Heart left ventricle (tissue), 16 donors: ENCODE data around the gene FAM9A. TPM values are rescaled to one million over a fixed set of nuclear protein-coding genes. Genes with fewer than 3 reads are reported as not detected.
"Not testable (repeated sequence)": the region's sequence is repeated elsewhere in the genome, so short reads cannot be mapped to it uniquely, and the experiment has no call there.

ENCODE experiments used
- ATAC-seq, 4 donors: fragments of 200-7000 bp; cut with Tn5 transposase; one replicate each; pipeline ENCODE4 v1.9.1; 2020 to 2022; ENCODE audit warnings: moderate library complexity in 4 of 4, mild to moderate bottlenecking in 3 of 4, moderate number of reproducible peaks in 1 of 4
- DNase-seq, 5 donors: peaks; one replicate each; pipeline ENCODE4 v3.0.0-alpha.2; 2020
- H3K27ac ChIP-seq, 12 donors: fragments of 200-600 bp; sonication (generic) in 4 of 12; one replicate each; pipeline versions ENCODE4 v1.5.0 to v1.8.0; 2016 to 2022; ENCODE audit warnings: mild to moderate bottlenecking in 2 of 12
- H3K27me3 ChIP-seq, 9 donors: fragments of 200-600 bp; sonication (generic) in 2 of 9; one replicate each; pipeline versions ENCODE4 v1.5.1 to v1.8.0; 2016 to 2022; ENCODE audit warnings: mild to moderate bottlenecking in 3 of 9
- H3K36me3 ChIP-seq, 9 donors: fragments of 200-600 bp; sonication (generic) in 2 of 9; one replicate each; pipeline versions ENCODE4 v1.5.0 to v1.8.0; 2018 to 2022; ENCODE audit warnings: mild to moderate bottlenecking in 2 of 9
- H3K4me1 ChIP-seq, 12 donors: fragments of 200-600 bp; sonication (generic) in 4 of 12; one replicate each; pipeline versions ENCODE4 v1.5.0 to v1.8.0; 2016 to 2022; ENCODE audit warnings: mild to moderate bottlenecking in 3 of 12
- H3K4me3 ChIP-seq, 12 donors: fragments of 200-600 bp; sonication (generic) in 4 of 12; one replicate each; pipeline versions ENCODE4 v1.5.0 to v1.8.0; 2017 to 2022; ENCODE audit warnings: mild to moderate bottlenecking in 9 of 12, moderate library complexity in 4 of 12
- H3K9me3 ChIP-seq, 12 donors: fragments of 200-600 bp; sonication (generic) in 4 of 12; one replicate each; pipeline versions ENCODE4 v1.5.0 to v1.8.0; 2016 to 2022; ENCODE audit warnings: mild to moderate bottlenecking in 1 of 12
- POLR2A ChIP-seq, 2 donors: fragments of 450-650 bp; IDR thresholded peaks; one replicate each; pipeline ENCODE4 v1.6.1; 2017; ENCODE audit warnings: antibody characterized with exemption in 2 of 2, mild to moderate bottlenecking in 2 of 2, moderate library complexity in 2 of 2
- WGBS, 4 donors: extraction: QIAGEN DNeasy Blood & Tissue Kit in 2 of 4; methylation state at CpG; one replicate each; pipeline versions ENCODE4 v1.1.5 to v1.1.7; 2013 to 2018; 5-methylcytosine and 5-hydroxymethylcytosine counted together
- intact Hi-C, 10 donors: fragments of 100-400 bp; cut with DNase I; formaldehyde crosslinking; loops; one replicate each; pipeline versions ENCODE4 v1.11.1 to v1.14.2; 2022
- polyA plus RNA-seq, 2 donors: library from polyadenylated mRNA; stranded (reverse); fragments of 200-250 nt; gene quantifications; one replicate each; pipeline ENCODE4 v1.2.3, GENCODE V29; 2013
- total RNA-seq, 9 donors: library from RNA; depleted of rRNA in 2 of 9; stranded (reverse); fragments of >200 nt in 2 of 9; fragmentation: NEBNext Ultra II Directional in 3 of 9; extraction: Animal tissue kit (Norgen Biotek cat#: 25700) in 3 of 9; gene quantifications; one replicate each; pipeline versions ENCODE4 v1.1.0 to v1.2.4, GENCODE V29; 2016 to 2023
- TF ChIP-seq, protein P1 (sequence below), 12 donors: fragments of 200-600 bp; sonication (generic) in 4 of 12; IDR thresholded peaks; one replicate each; pipeline versions ENCODE4 v1.5.0 to v1.8.0; 2018 to 2022; ENCODE audit warnings: antibody characterized with exemption in 12 of 12, mild to moderate bottlenecking in 5 of 12
- donor health status: ischemic (EF 13 %, LVEDD 7.1; RV severe dilation, severe dysfunction).
- donor health status: healthy with polysubstance abuse.
- donor health status: DM: no; HTN: yes; CAD: no.
- donor health status: DM: no; HTN: no; CAD: no.
- donor health status: ischemic (EF 25% LVEDD 6.9; RV normal size, moderate dysfunction).
- donor health status: ischemic (EF 25% LVEDD 5.7; RV mildly dilated, moderate dysfunction).
- donor health status: healthy.
- donor health status: DM: yes; HTN: yes; CAD: no.
- donor health status: ischemic (EF 35%, LVEDD 5.7; RV mildly dilated, moderate dysfunction).
- donor health status: nonischemic (EF 11% LVEDD 7.7; RV severe dilation, severe dysfunction).
- donor health status: DM: yes; HTN: yes; CAD: no.
- donor health status: PGD.
- donor health status: ischemic (EF 29% LVEDD 5.4; RV normal size, mild dysfunction).
- donor health status: nonischemic (EF 23%, LVEDD 6.1; RV moderate dilation, normal function).

The FAM9A gene
- total and polyA plus RNA-seq, 11 donors: not detected

DNA sequence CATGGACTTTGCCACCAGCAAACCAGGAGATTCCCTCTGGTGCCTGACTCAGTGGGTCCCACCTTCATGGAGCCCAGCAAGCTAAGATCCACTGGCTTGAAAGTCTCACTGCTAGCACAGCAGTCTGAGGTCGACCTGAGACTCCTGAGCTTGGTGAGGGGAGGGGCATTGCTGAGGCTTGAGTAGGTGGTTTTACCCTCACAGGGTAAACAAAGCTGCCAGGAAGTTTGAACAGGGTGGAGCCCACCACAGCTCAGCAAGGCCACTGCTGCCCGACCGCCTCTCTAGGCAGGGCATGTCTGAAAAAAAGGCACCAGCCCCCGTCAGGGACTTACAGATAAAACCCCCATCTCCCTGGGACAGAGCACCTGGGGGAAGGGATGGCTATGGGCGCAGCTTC, 28.1 kb downstream of the FAM9A start:
- intact Hi-C loops: no loop called here
- Histone ChIP-seq H3K27me3 (peaks cover 0 to 25% (median 0%) of the 10 kb centered on the region in 9 donors), H3K4me1 (no peaks in the 10 kb centered on the region), H3K9me3 (no peaks in the 10 kb centered on the region), H3K36me3 (no peaks in the 10 kb centered on the region), H3K4me3 (no peak overlapping the region), H3K27ac (no peak overlapping the region)
- TF ChIP-seq POLR2A (IDR thresholded peaks at IDR 0.05): no peak
- TF ChIP-seq, protein P1, sequence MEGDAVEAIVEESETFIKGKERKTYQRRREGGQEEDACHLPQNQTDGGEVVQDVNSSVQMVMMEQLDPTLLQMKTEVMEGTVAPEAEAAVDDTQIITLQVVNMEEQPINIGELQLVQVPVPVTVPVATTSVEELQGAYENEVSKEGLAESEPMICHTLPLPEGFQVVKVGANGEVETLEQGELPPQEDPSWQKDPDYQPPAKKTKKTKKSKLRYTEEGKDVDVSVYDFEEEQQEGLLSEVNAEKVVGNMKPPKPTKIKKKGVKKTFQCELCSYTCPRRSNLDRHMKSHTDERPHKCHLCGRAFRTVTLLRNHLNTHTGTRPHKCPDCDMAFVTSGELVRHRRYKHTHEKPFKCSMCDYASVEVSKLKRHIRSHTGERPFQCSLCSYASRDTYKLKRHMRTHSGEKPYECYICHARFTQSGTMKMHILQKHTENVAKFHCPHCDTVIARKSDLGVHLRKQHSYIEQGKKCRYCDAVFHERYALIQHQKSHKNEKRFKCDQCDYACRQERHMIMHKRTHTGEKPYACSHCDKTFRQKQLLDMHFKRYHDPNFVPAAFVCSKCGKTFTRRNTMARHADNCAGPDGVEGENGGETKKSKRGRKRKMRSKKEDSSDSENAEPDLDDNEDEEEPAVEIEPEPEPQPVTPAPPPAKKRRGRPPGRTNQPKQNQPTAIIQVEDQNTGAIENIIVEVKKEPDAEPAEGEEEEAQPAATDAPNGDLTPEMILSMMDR (IDR thresholded peaks at IDR 0.05): no peak
- WGBS, 4 donors: 20 to 61% (median 56%) methylated on average over 1 to 5 of the region's 5 CpGs
- DNase-seq (no peak), ATAC-seq (no peak)

DNA sequence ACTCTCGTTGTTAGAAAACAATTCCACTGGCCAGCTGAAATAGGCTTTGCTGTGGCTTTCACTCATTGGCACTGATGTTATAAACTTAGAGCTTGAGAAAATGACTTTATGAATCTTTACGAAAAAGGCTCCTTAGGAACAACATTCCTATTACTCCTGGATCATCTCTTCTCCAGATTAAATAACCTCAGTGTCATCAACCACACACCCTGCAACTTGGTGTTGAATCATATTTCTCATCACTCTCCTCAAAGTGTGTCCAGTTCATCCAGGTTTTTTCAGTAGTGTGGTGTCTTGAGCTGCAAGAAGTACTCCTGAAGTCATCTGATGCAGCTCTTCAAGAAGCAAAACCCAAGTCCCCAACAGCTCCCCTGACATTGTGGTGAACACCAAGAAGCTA, 41.2 kb downstream of the FAM9A start:
- intact Hi-C loops: no loop called here
- no peak for DNase-seq
- TF ChIP-seq, protein P1 (IDR thresholded peaks at IDR 0.05): no peak
- no peak for TF ChIP-seq POLR2A (IDR thresholded peaks at IDR 0.05)

DNA sequence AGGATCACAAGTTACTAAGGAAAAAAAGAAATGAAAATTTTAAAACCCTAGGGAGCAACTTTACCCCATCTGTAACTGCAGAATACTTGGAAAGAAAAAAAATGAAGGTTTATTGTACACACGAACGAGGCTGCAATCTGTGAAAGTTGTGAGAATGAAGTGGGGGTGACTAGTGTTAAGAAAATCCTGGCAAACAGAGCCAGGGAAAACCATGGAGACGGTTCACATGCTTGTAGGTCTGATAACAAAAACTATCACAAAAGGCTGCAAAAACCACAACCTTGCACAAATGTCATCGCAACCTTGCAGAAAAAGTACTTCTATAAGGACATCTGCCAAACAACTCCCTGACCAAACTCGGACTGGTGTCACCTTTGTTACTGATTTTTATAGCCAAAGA, 42.5 kb downstream of the FAM9A start:
- H3K4me1 ChIP-seq, H3K27ac ChIP-seq, ATAC-seq, H3K9me3 ChIP-seq, DNase-seq, H3K36me3 ChIP-seq, H3K4me3 ChIP-seq: not testable (repeated sequence)
- WGBS, 4 donors: 55 to 70% (median 67%) methylated on average over 5 of the region's 5 CpGs
- intact Hi-C loops: loop anchor here in 3 of 10 donors (10.0 kb wide), 1 partner anchor 56 kb away; no protein-coding TSS in a partner anchor
- peaks cover 0 to 11% (median 0%) of the 10 kb centered on the region in 9 donors for H3K27me3 ChIP-seq

More for the DNA sequence above, 41.2 kb downstream of the FAM9A start:
- Histone ChIP-seq H3K4me3 (no peak overlapping the region), H3K4me1 (no peaks in the 10 kb centered on the region), H3K9me3 (no peaks in the 10 kb centered on the region), H3K27ac (no peak overlapping the region), H3K27me3 (peaks cover 0 to 11% (median 0%) of the 10 kb centered on the region in 9 donors), H3K36me3 (no peaks in the 10 kb centered on the region)
- no peak for ATAC-seq
- WGBS, 4 donors: 76 to 91% (median 83%) methylated on average over 2 of the region's 2 CpGs

DNA sequence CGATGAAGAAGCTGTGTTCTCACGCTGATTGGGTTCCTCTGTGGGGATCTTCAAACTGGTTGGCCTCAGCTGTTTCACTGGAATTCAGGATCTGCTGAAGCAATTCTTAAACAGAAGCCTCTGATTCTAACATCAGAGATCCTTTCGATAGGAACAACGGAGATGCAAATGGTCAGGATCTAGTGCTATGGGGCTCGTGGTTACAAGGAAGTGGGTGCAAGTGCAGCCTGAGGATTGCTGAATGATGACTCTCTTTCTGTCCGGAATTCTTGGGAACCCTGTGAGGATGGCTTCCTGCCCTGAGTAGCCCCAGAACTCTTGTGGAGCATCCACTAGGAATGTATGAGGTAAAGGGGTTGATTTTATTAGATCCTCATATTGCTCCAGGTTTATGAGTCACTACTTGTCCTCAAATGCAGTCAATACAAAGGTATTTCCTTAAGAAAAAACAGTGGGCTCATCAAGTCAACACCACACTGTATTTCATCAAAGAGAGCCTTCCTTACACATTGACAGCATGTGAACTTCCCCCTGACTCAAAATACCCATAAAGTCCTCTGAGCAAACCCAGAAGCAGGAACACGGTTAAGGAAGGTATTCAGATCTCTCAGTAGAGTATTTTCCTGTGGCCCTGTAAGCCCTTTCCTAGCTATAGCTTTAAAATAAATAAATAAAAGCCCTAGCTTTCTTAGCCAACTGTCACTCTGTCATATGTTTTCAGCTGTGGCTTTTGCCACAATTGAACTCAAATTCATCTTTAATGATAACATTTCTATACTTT, 43.4 kb downstream of the FAM9A start:
- not testable (repeated sequence) for DNase-seq, H3K36me3 ChIP-seq, H3K4me3 ChIP-seq, H3K4me1 ChIP-seq, H3K9me3 ChIP-seq, H3K27ac ChIP-seq, ATAC-seq, H3K27me3 ChIP-seq
- WGBS, 4 donors: 73 to 87% (median 86%) methylated on average over 7 of the region's 7 CpGs
- intact Hi-C loops: loop anchor here in 3 of 10 donors (10.0 kb wide), 1 partner anchor 57 kb away; no protein-coding TSS in a partner anchor

DNA sequence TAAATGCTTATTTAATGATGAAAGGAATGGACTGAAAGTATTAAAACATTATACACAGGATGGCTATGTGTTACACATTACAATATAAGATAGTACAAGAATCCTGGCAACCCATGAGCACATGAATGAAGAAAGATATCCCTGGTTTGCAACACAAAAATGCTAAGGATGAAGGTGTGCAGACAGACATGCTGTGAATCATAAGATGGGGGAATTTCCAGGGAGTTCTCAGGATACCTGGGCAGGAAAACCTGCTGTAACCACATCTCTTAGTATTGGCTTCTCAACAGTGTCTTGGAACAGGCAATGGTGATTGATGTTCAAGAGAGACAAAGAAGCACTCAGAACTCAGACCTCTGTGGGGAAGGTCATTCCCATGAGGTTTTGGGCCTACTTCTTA, 45.4 kb downstream of the FAM9A start:
- TF ChIP-seq, protein P1 (IDR thresholded peaks at IDR 0.05): no peak
- no peak for TF ChIP-seq POLR2A (IDR thresholded peaks at IDR 0.05)
- H3K4me1 ChIP-seq: no peaks in the 10 kb centered on the region
- H3K9me3 ChIP-seq: no peaks in the 10 kb centered on the region
- peaks cover 0 to 3% (median 0%) of the 10 kb centered on the region in 9 donors for H3K27me3 ChIP-seq
- no peak for ATAC-seq
- DNase-seq: no peak
- no peak overlapping the region for H3K27ac ChIP-seq
- H3K36me3 ChIP-seq: no peaks in the 10 kb centered on the region
- intact Hi-C loops: loop anchor here in 3 of 10 donors (10.0 kb wide), 1 partner anchor 59 kb away; no protein-coding TSS in a partner anchor
- H3K4me3 ChIP-seq: no peak overlapping the region
